HCT116 (cell line): ENCODE data around the gene LHPP. TPM values are rescaled to one million over a fixed set of nuclear protein-coding genes. Genes with fewer than 3 reads are reported as not detected.

Source experiments
- ATAC-seq: fragments of 200-7000 bp; cut with Tn5 transposase; 2 replicates; pipeline ENCODE4 v1.9.1; 2020; ENCODE audit warnings: mild to moderate bottlenecking, moderate library complexity
- BruUV-seq: library from RNA; stranded (reverse); fragments of 400-500 nt; replicated peaks from 2 replicates; lab custom pipeline; 2021; lab: Mats Ljungman, UMichigan
- CTCF ChIA-PET: fragments of 300-600 bp; sonication (Branson Sonifier 250); formaldehyde crosslinking; loops from one replicate; lab custom pipeline; 2021; ENCODE audit warnings: antibody characterized with exemption; lab: Charles Lee
- POLR2A ChIA-PET: fragments of 300-600, 350-600 bp; sonication (Branson Sonifier 250); formaldehyde crosslinking; loops from one replicate; lab custom pipeline; 2021; ENCODE audit warnings: antibody characterized with exemption; lab: Charles Lee
- RAD21 ChIA-PET, 2 experiments: fragments of 300-600 bp; sonication (Branson Sonifier 250); formaldehyde crosslinking; loops; one replicate each; lab custom pipeline; 2023; ENCODE audit warnings: low total read pairs in 2 of 2; ENCODE audit not compliant: uncharacterized antibody in 2 of 2, unreplicated experiment in 2 of 2, low non-redundant PET in 1 of 2; lab: Charles Lee
- DNase-seq: peaks from one replicate; pipeline ENCODE4 v3.0.0-alpha.2; 2010; ENCODE audit warnings: low read depth, low spot score
- H2AFZ ChIP-seq: fragments of 200-600 bp; shearing (Covaris generic), sonication (generic); 2 replicates; pipeline ENCODE4 v1.6.1; 2017; ENCODE audit warnings: low read depth, mixed run types, mixed read lengths, antibody characterized with exemption, low read length; ENCODE audit not compliant: poor library complexity, severe bottlenecking
- H3K27ac ChIP-seq: 2 replicates; pipeline ENCODE4 v1.5.1; 2012; ENCODE audit warnings: low read depth, low read length
- H3K27me3 ChIP-seq: fragments of 200-600 bp; sonication (generic); 2 replicates; pipeline ENCODE4 v1.6.1; 2016; ENCODE audit warnings: mixed run types, low read length, mixed read lengths; ENCODE audit not compliant: insufficient read depth
- H3K36me3 ChIP-seq, 2 experiments: fragments of 200-500 bp in 1 of 2; fragments of 200-600 bp in 1 of 2; sonication (Bioruptor generic) in 1 of 2; sonication (generic) in 1 of 2; 2 replicates each; pipeline versions ENCODE4 v1.5.1 to v1.6.1; 2014 to 2016; ENCODE audit warnings: low read length in 2 of 2, inconsistent platforms in 1 of 2, mixed read lengths in 1 of 2, mixed run types in 1 of 2; ENCODE audit not compliant: insufficient read depth in 2 of 2, control insufficient read depth in 1 of 2
- H3K4me1 ChIP-seq, 2 experiments: fragments of 200-600 bp in 1 of 2; sonication (generic) in 1 of 2; 2 replicates each; pipeline versions ENCODE4 v1.5.1 to v1.6.1; 2012 to 2017; ENCODE audit warnings: low read length in 2 of 2, inconsistent platforms in 1 of 2, mild to moderate bottlenecking in 1 of 2, mixed read lengths in 1 of 2, mixed run types in 1 of 2, moderate library complexity in 1 of 2; ENCODE audit not compliant: insufficient read depth in 2 of 2, control insufficient read depth in 1 of 2
- H3K4me2 ChIP-seq: fragments of 200-600 bp; sonication (generic); 2 replicates; pipeline ENCODE4 v1.6.1; 2017; ENCODE audit warnings: mixed run types, low read length, mixed read lengths
- H3K4me3 ChIP-seq, 2 experiments: fragments of 200-600 bp in 1 of 2; sonication (generic) in 1 of 2; replicated peaks in 1 of 2; 2 replicates each; pipeline ENCODE4 v1.5.1; 2011 to 2016; ENCODE audit warnings: low read length in 2 of 2, control low read depth in 1 of 2, low read depth in 1 of 2, mild to moderate bottlenecking in 1 of 2, mixed read lengths in 1 of 2, mixed run types in 1 of 2
- H3K79me2 ChIP-seq: fragments of 200-600 bp; sonication (generic); 2 replicates; pipeline ENCODE4 v1.6.1; 2017; ENCODE audit warnings: mild to moderate bottlenecking, mixed run types, low read length, moderate library complexity, mixed read lengths; ENCODE audit not compliant: insufficient read depth
- H3K9ac ChIP-seq: fragments of 200-600 bp; sonication (generic); 2 replicates; pipeline ENCODE4 v1.6.1; 2016; ENCODE audit warnings: low read length, mixed read lengths
- H3K9me2 ChIP-seq: fragments of 200-600 bp; sonication (generic), shearing (Covaris generic); 2 replicates; pipeline ENCODE4 v1.6.1; 2017; ENCODE audit warnings: mixed run types, mild to moderate bottlenecking, moderate library complexity; ENCODE audit not compliant: insufficient read depth
- H3K9me3 ChIP-seq, 2 experiments: fragments of 200-500 bp in 1 of 2; fragments of 200-600 bp in 1 of 2; sonication (Bioruptor generic) in 1 of 2; sonication (generic) in 1 of 2; 2 replicates each; pipeline ENCODE4 v1.6.1; 2014 to 2017; ENCODE audit warnings: low read length in 2 of 2, mixed read lengths in 2 of 2, inconsistent platforms in 1 of 2, low read depth in 1 of 2, mild to moderate bottlenecking in 1 of 2, mixed run types in 1 of 2, moderate library complexity in 1 of 2; ENCODE audit not compliant: control insufficient read depth in 1 of 2, insufficient read depth in 1 of 2
- H4K20me1 ChIP-seq: fragments of 200-600 bp; sonication (generic), shearing (Covaris generic); 2 replicates; pipeline ENCODE4 v1.6.1; 2017; ENCODE audit warnings: mixed run types, mild to moderate bottlenecking, moderate library complexity; ENCODE audit not compliant: insufficient read depth
- CBX3 ChIP-seq: IDR thresholded peaks from 2 replicates; pipeline ENCODE4 v1.6.1; 2012; ENCODE audit warnings: low read depth
- EGR1 ChIP-seq: IDR thresholded peaks from 2 replicates; pipeline ENCODE4 v1.6.1; 2012; ENCODE audit warnings: low read depth
- ELF1 ChIP-seq: IDR thresholded peaks from 2 replicates; pipeline ENCODE4 v1.6.1; 2012; ENCODE audit warnings: low read depth, borderline replicate concordance
- EZH2 ChIP-seq: fragments of 200-600 bp; sonication (generic); IDR thresholded peaks from 2 replicates; pipeline ENCODE4 v1.6.1; 2017; ENCODE audit warnings: antibody characterized with exemption, mixed run types
- EZH2phosphoT487 ChIP-seq: fragments of 200-600 bp; IDR thresholded peaks from 2 replicates; pipeline ENCODE4 v1.6.1; 2018; ENCODE audit warnings: antibody characterized with exemption, borderline replicate concordance
- FOSL1 ChIP-seq: IDR thresholded peaks from 2 replicates; pipeline ENCODE4 v1.6.1; 2012; ENCODE audit warnings: low read depth
- JUND ChIP-seq: IDR thresholded peaks from 2 replicates; pipeline ENCODE4 v1.6.1; 2012
- POLR2A ChIP-seq: IDR thresholded peaks from 2 replicates; pipeline ENCODE4 v1.7.0; 2011; ENCODE audit warnings: borderline replicate concordance; ENCODE audit not compliant: insufficient read depth, insufficient read length; ENCODE audit errors: extremely low read depth
- RAD21 ChIP-seq: IDR thresholded peaks from 2 replicates; pipeline ENCODE4 v1.6.1; 2012; ENCODE audit warnings: low read depth, mild to moderate bottlenecking
- SIN3A ChIP-seq: IDR thresholded peaks from 2 replicates; pipeline ENCODE4 v1.6.1; 2012; ENCODE audit warnings: low read depth
- SP1 ChIP-seq: IDR thresholded peaks from 2 replicates; pipeline ENCODE4 v1.6.1; 2012; ENCODE audit warnings: low read depth
- TCF7L2 ChIP-seq: IDR thresholded peaks from 2 replicates; pipeline ENCODE4 v1.7.0; 2011; ENCODE audit warnings: borderline replicate concordance, inconsistent platforms; ENCODE audit not compliant: insufficient read depth, insufficient read length; ENCODE audit errors: extremely low read depth
- ZFX ChIP-seq: fragments of 450-650 bp; IDR thresholded peaks from 2 replicates; pipeline ENCODE4 v1.6.1; 2017
- ZNF274 ChIP-seq: fragments of 200-500 bp; sonication (Bioruptor generic); IDR thresholded peaks from 2 replicates; pipeline ENCODE4 v1.6.1; 2014; ENCODE audit warnings: mild to moderate bottlenecking, low read depth, low read length, inconsistent platforms
- intact Hi-C: fragments of 100-400 bp; cut with micrococcal nuclease; formaldehyde crosslinking; loops from 2 replicates; pipeline ENCODE4 v1.10.0; 2022
- total RNA-seq: library from RNA; stranded (reverse); gene quantifications from one replicate; pipeline ENCODE4 v1.2.1, GENCODE V29; 2021; ENCODE audit not compliant: unreplicated experiment
- TF ChIP-seq, protein P1 (sequence below): IDR thresholded peaks from 2 replicates; pipeline ENCODE4 v1.6.1; 2012
- TF ChIP-seq, protein P2 (sequence below): IDR thresholded peaks from 2 replicates; pipeline ENCODE4 v1.6.1; 2012
- TF ChIP-seq, protein P3 (sequence below): IDR thresholded peaks from 2 replicates; pipeline ENCODE4 v1.6.1; 2011; ENCODE audit warnings: mild to moderate bottlenecking, low read length, moderate library complexity; ENCODE audit not compliant: insufficient replicate concordance; ENCODE audit errors: extremely low read depth

LHPP gene
- total RNA-seq, 1 experiment from 2014 or later, result 45.8 TPM

DNA sequence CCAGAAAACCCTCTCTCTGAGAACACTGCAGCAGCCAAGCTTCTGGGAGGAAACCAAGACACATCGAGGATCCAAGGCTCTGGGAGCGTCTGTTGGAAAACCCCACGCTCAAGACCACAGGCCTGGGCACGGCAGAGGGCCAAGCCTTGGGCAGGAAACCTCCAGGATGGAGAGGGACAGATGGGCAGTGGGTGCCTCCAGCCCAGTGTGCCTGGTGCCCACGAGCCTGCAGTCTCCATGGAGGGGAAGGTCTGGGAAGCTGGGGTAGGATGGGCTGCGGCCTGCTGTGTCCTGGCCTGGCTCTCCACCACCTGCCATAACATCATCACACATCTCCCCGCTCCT lies 186.5 kb downstream of the LHPP start:
- POLR2A ChIA-PET, result no interaction called here

DNA sequence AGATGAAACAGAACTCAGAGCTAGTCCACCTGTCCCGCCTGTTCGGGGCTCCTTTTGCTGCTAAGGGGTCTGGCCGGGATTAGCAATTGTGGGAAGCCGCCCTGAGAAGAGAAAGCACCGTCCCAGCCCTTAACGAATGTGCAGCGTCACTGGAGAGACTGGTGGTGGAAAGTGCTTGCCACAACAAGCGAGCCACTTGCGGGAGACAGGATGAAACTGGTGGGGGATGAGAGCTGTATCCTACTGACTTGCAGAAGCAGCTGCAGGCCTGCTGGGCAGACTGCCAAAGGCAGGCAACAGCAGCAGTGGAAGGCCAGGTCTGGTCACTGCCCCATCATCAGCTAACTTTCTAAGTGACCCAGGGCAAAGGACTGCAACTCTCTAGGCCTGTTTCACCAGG lies 187.1 kb downstream of the LHPP start:
- RAD21 ChIA-PET, result no interaction called here
- H3K4me1 ChIP-seq, result peaks cover 6 to 20% of the 10 kb centered on the region in 2 experiments; a peak in 3 of 4 replicates
- H3K27me3 ChIP-seq, result no peaks in the 10 kb centered on the region
- H3K9me3 ChIP-seq, result no peaks in the 10 kb centered on the region
- intact Hi-C loops, result loop anchor here (5.0 kb wide), 1 partner anchor 94 kb away; the partner anchor contains the start of gene FAM53B
- no peaks in the 10 kb centered on the region for H4K20me1 ChIP-seq
- H3K79me2 ChIP-seq, result no peaks in the 10 kb centered on the region; the same call in 1 of the 2 replicates
- no peak overlapping the region for H3K4me2 ChIP-seq
- CTCF ChIA-PET, result no interaction called here
- no peaks in the 10 kb centered on the region for H3K36me3 ChIP-seq
- POLR2A ChIA-PET, result no interaction called here
- no peak for ATAC-seq
- no peak for DNase-seq
- H2AFZ ChIP-seq, result no peak overlapping the region
- H3K27ac ChIP-seq, result no peak overlapping the region
- H3K9me2 ChIP-seq, result no peaks in the 10 kb centered on the region
- no TSS peak for BruUV-seq
- H3K9ac ChIP-seq, result no peak overlapping the region
- no peak overlapping the region for H3K4me3 ChIP-seq
- TF ChIP-seq RAD21 (no peak), EZH2phosphoT487 (no peak), ELF1 (no peak), SP1 (no peak), ZNF274 (no peak), FOSL1 (no peak), EGR1 (no peak), JUND (no peak), TCF7L2 (no peak), ZFX (no peak), POLR2A (no peak), SIN3A (no peak)
- TF ChIP-seq, protein P1, sequence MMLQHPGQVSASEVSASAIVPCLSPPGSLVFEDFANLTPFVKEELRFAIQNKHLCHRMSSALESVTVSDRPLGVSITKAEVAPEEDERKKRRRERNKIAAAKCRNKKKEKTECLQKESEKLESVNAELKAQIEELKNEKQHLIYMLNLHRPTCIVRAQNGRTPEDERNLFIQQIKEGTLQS, result no peak
- TF ChIP-seq, protein P2, sequence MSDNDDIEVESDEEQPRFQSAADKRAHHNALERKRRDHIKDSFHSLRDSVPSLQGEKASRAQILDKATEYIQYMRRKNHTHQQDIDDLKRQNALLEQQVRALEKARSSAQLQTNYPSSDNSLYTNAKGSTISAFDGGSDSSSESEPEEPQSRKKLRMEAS, result no peak
- TF ChIP-seq, protein P3, sequence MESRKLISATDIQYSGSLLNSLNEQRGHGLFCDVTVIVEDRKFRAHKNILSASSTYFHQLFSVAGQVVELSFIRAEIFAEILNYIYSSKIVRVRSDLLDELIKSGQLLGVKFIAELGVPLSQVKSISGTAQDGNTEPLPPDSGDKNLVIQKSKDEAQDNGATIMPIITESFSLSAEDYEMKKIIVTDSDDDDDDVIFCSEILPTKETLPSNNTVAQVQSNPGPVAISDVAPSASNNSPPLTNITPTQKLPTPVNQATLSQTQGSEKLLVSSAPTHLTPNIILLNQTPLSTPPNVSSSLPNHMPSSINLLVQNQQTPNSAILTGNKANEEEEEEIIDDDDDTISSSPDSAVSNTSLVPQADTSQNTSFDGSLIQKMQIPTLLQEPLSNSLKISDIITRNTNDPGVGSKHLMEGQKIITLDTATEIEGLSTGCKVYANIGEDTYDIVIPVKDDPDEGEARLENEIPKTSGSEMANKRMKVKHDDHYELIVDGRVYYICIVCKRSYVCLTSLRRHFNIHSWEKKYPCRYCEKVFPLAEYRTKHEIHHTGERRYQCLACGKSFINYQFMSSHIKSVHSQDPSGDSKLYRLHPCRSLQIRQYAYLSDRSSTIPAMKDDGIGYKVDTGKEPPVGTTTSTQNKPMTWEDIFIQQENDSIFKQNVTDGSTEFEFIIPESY, result no peak

More for the DNA sequence above, 186.5 kb downstream of the LHPP start:
- peak overlapping the region; percentile 2; the same call in 1 of the 2 replicates for H3K27ac ChIP-seq
- TF ChIP-seq, protein P2, result no peak
- TF ChIP-seq CBX3, result no peak
- TF ChIP-seq EZH2phosphoT487, result no peak
- no peak for TF ChIP-seq EZH2
- TF ChIP-seq, all 23 proteins: peak for 0
- Histone ChIP-seq H2AFZ (no peak overlapping the region), H3K9me3 (no peaks in the 10 kb centered on the region), H3K36me3 (no peaks in the 10 kb centered on the region), H3K9me2 (no peaks in the 10 kb centered on the region), H3K79me2 (no peaks in the 10 kb centered on the region; the same call in 1 of the 2 replicates), H3K4me3 (no peak overlapping the region), H4K20me1 (no peaks in the 10 kb centered on the region), H3K27me3 (no peaks in the 10 kb centered on the region), H3K4me1 (peaks cover 6 to 20% of the 10 kb centered on the region in 2 experiments; a peak in 3 of 4 replicates), H3K9ac (no peak overlapping the region), H3K4me2 (peak overlapping the region; percentile 49)
- ChIA-PET RAD21 (no interaction called here), CTCF (interaction anchor here (1.0 to 1.3 kb wide), 2 partner anchors 93 to 97 kb away, joined by 4 to 5 read pairs; no protein-coding TSS in a partner anchor)
- no peak for ATAC-seq
- no TSS peak for BruUV-seq
- intact Hi-C loops, result loop anchor here (5.0 kb wide), 1 partner anchor 94 kb away; the partner anchor contains the start of gene FAM53B
- DNase-seq, result no peak
